Measurements from ENCODE around the gene PLA2G12B.
"Not testable (repeated sequence)": the region's sequence is repeated elsewhere in the genome, so short reads cannot be mapped to it uniquely, and the experiment has no call there.

Gene PLA2G12B

DNA sequence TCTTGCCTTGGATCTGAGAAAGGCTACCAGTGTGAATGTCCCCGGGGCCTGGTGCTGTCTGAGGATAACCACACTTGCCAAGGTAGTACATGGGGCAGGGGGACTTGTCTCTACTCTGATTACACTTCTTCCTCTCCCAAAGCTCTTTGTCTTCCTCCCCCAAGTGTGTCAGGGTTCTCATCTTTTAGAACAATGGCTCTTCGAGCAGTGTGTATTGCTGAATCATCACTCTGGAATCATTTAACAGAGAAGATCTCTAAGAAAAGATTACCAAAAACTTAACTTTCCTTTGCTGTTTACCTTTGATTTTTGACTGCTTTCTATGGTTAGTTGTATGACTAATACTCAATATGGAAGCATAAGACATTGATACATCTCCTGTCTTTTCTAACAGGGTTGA, 42.8 kb downstream of the PLA2G12B start:
- TF ChIP-seq, protein P1, sequence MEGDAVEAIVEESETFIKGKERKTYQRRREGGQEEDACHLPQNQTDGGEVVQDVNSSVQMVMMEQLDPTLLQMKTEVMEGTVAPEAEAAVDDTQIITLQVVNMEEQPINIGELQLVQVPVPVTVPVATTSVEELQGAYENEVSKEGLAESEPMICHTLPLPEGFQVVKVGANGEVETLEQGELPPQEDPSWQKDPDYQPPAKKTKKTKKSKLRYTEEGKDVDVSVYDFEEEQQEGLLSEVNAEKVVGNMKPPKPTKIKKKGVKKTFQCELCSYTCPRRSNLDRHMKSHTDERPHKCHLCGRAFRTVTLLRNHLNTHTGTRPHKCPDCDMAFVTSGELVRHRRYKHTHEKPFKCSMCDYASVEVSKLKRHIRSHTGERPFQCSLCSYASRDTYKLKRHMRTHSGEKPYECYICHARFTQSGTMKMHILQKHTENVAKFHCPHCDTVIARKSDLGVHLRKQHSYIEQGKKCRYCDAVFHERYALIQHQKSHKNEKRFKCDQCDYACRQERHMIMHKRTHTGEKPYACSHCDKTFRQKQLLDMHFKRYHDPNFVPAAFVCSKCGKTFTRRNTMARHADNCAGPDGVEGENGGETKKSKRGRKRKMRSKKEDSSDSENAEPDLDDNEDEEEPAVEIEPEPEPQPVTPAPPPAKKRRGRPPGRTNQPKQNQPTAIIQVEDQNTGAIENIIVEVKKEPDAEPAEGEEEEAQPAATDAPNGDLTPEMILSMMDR (IDR thresholded peaks at IDR 0.05; ENCODE audit: borderline replicate concordance, control extremely low read depth, extremely low read depth, insufficient read depth, missing control alignments), result no peak
- DNase-seq (ENCODE audit: low spot score), result no peak
- in situ Hi-C loops (cut with MboI; ENCODE audit: low sequenced_read_pairs, unreplicated experiment), result no loop called here

DNA sequence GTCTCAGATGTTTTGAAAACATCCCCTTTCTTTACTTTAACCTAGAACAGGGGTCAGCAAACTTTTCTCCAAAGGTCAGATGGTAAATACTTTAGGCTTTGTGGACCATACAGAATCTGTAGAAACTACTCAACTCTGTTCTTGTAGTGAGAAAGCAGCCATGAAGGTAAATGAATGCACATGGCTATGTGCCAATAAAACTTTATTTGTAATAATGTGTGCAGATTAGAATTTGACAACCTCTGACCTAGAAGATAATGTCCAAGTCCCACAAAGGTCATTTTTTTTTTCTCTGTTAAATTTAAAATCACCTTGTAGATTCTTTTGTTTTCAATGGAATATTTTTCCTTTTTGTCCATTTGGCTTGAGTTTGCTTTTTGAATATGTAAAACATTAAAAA, 43.9 kb downstream of the PLA2G12B start:
- no peak for DNase-seq (ENCODE audit: low spot score)
- TF ChIP-seq, protein P1 (IDR thresholded peaks at IDR 0.05; ENCODE audit: borderline replicate concordance, control extremely low read depth, extremely low read depth, insufficient read depth, missing control alignments), result no peak
- in situ Hi-C loops (cut with MboI; ENCODE audit: low sequenced_read_pairs, unreplicated experiment), result no loop called here

DNA sequence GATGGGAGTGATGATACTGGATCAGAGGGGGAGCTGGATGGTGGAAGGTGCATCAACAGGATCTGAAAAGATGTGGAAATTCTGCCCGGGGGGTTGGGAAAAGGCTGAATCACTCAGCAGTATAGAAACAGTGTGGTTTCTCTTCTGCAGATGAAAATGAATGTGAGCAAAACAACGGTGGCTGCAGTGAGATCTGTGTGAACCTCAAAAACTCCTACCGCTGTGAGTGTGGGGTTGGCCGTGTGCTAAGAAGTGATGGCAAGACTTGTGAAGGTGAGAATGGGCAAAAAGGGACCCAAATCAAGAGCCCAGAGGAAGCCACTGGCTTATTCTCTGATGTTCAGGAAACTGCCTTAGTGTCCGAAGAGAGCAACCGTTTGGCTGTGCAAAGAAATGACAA, 48.2 kb downstream of the PLA2G12B start:
- DNase-seq (ENCODE audit: low spot score), result no peak
- TF ChIP-seq, protein P1 (IDR thresholded peaks at IDR 0.05; ENCODE audit: borderline replicate concordance, control extremely low read depth, extremely low read depth, insufficient read depth, missing control alignments), result no peak
- in situ Hi-C loops (cut with MboI; ENCODE audit: low sequenced_read_pairs, unreplicated experiment), result no loop called here

DNA sequence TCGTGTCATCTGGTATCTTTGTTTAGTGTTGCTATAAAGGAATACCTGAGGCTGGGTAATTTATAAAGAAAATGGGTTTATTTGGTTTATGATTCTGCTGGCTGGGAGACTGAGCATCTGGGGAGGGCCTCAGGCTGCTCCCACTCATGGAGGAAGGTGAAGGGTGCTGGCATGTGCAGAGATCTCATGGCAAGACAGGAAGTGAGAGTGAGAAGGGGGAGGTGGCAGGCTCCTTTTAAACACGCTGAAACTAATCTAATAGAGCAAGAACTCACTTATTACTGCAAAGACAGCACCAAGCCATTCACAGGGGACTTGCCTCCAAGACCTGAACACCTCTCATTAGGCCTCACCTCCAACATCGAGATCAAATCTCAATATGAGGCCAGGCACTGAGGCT, 49.8 kb downstream of the PLA2G12B start:
- in situ Hi-C loops (cut with MboI; ENCODE audit: low sequenced_read_pairs, unreplicated experiment), result no loop called here
- TF ChIP-seq, protein P1 (IDR thresholded peaks at IDR 0.05; ENCODE audit: borderline replicate concordance, control extremely low read depth, extremely low read depth, insufficient read depth, missing control alignments), result no peak
- no peak for DNase-seq (ENCODE audit: low spot score)

DNA sequence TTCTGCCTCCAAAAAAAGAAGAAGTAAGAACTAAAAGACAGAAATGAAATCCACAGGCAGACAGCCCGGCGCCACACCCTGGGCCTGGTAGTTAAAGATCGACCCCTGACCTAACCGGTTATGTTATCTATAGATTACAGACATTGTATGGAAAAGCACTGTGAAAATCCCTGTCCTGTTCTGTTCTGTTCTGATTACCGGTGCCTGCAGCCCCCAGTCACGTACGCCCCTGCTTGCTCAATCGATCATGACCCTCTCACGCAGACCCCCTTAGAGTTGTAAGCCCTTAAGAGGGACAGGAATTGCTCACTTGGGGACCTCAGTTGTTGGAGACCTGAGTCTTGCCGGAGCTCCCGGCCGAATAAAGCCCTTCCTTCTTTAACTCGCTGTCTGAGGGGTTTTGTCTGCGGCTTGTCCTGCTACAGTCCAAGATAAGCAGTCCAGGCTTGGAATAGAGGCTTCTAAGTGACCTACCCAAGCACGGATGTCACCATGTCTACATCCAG, 50.6 kb downstream of the PLA2G12B start:
- in situ Hi-C loops (cut with MboI; ENCODE audit: low sequenced_read_pairs, unreplicated experiment); DNase-seq (ENCODE audit: low spot score): not testable (repeated sequence)

- in situ Hi-C loops (cut with MboI; ENCODE audit: low sequenced_read_pairs, unreplicated experiment), result no loop called here
- no peak for DNase-seq (ENCODE audit: low spot score)
- TF ChIP-seq, protein P1 (IDR thresholded peaks at IDR 0.05; ENCODE audit: borderline replicate concordance, control extremely low read depth, extremely low read depth, insufficient read depth, missing control alignments), result no peak
Measured at GRCh38 chr10:72899545-72899944, 55.1 kb downstream of the PLA2G12B start.

- DNase-seq (ENCODE audit: low spot score), result no peak
- TF ChIP-seq, protein P1 (IDR thresholded peaks at IDR 0.05; ENCODE audit: borderline replicate concordance, control extremely low read depth, extremely low read depth, insufficient read depth, missing control alignments), result no peak
- in situ Hi-C loops (cut with MboI; ENCODE audit: low sequenced_read_pairs, unreplicated experiment), result no loop called here
Measured at GRCh38 chr10:72898616-72899015, 56.0 kb downstream of the PLA2G12B start.

Data from GM13976 (cell line).